HFF-Myc (cell line): ENCODE results near the gene AANAT.

Experiments
- DNase-seq: peaks from one replicate; pipeline ENCODE4 v3.0.0-alpha.2; 2011; ENCODE audit warnings: low read depth; ENCODE audit errors: extremely low read depth
- H3K4me3 ChIP-seq: replicated peaks from 2 replicates; pipeline ENCODE4 v1.5.1; 2011; ENCODE audit warnings: low read depth, mild to moderate bottlenecking, control low read depth, low read length
- CTCF ChIP-seq: IDR thresholded peaks from 2 replicates; pipeline ENCODE4 v1.5.1; 2012; ENCODE audit warnings: mild to moderate bottlenecking, low read depth, low read length, control low read depth; ENCODE audit errors: missing control alignments

Gene AANAT

GRCh38 chr17:76485569-76485968, 18.2 kb downstream of the AANAT start:
- no peak overlapping the region for H3K4me3 ChIP-seq
- no peak for TF ChIP-seq CTCF
- DNase-seq: no peak

DNA sequence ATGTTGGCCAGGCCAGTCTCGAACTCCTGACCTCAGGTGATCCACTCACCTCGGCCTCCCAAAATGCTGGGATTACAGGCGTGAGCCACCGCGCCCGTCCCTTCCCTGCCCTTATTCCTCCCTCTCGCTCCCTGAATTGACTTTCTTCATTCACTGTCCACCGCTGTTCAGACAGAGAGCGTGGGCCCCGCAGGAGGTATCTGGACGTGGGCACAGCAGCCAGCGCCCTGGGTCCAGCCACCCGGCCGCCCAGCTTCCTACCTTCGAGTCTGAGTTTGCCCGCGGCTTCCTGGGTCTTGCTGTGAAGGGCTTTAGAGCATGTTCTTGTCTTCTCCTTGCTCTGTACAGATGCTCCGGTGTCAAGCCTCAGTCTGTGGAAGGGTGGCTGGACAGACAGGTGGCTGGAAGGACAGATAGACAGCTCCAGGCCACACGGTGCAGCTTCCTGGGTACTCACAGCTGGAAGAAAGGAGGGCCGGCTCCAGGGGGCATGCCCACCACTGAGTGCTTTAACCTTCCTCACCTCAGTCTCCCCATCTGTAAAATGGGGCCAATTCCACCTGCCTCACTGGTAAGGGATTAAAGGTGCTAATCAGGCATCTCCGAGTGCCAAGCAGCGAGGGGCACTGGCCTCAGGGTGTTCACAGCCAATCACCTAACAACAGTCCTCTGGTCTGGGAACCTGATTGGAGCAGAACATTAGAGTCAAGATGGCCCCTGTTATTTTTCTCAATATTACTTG, 20.2 kb downstream of the AANAT start:
- no peak overlapping the region for H3K4me3 ChIP-seq
- no peak for TF ChIP-seq CTCF
- DNase-seq: no peak

DNA sequence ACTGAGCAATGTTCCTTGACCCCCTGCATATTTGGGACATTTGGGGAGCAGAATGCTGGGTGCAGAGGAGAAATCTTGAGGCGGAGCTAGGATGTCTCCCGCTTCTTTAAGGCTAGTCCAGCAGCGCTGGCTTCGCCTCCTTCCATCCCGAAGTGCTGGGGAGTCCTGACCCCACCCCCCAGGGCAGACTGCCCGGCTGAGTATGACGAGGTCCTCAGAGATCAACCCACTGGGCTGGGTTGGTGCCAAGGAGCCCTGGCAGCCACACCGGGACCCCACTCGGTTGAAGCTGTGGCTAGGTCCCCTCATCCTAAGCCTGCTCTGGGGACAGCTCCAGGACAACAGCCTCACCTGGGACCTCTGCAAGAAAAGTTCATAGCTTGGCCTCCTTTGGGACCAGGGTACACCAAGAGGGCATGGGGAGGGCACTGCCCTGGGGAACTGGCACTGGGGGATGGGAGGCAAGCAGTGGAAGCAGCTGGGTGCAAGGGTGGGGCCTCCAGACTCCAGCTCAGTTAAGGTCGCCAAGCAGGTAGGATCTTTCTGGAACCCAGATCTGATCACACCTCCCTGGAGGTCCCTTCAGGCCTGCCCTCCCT, 22.8 kb downstream of the AANAT start:
- no peak for DNase-seq
- H3K4me3 ChIP-seq: no peak overlapping the region
- no peak for TF ChIP-seq CTCF

- H3K4me3 ChIP-seq: no peak overlapping the region
- TF ChIP-seq CTCF: no peak
- DNase-seq: no peak
These were observed 24.1 kb downstream of the AANAT start for GRCh38 chr17:76491271-76492122.

- no peak for TF ChIP-seq CTCF
- no peak overlapping the region for H3K4me3 ChIP-seq
- no peak for DNase-seq
These were observed 25.0 kb downstream of the AANAT start for GRCh38 chr17:76492123-76492988.

DNA sequence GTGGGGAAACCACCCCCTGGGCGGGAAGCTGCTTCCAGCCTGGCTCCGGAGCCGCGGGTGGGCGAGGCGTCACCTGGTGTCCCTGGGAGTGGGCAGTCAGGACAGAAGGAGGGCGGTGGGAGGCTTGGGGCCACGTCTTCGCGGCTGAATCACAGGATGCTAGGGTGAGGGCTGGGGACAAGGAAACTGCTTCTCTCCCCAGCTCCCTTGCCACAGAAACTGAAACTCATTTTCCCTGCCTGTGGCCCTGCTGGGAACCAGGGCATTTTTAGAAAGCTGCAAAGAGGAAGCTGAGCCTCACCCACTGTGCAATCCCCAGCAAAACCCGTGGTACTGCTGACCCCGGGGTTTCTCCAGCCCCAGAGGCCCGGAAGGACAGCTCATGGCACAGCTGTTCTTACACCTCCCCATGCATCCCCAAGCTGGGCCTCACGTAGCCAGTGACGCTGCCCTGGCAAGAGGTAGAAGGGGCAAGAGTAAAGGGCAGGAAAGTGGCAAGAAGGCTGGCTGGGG, 25.6 kb downstream of the AANAT start:
- no peak for TF ChIP-seq CTCF
- no peak overlapping the region for H3K4me3 ChIP-seq
- DNase-seq: no peak
